Astrocyte (in vitro differentiated cells and primary cell): ENCODE data around the gene GRIN2A. TPM values are rescaled to one million over a fixed set of nuclear protein-coding genes. Genes with fewer than 3 reads are reported as not detected.

ENCODE experiments used
- DNase-seq: peaks from one replicate; pipeline ENCODE4 v3.0.0-alpha.2; 2010; ENCODE audit warnings: low read depth
- FAIRE-seq: peaks from 2 replicates; lab custom pipeline; 2011; peaks lifted over from hg19 to GRCh38; lab: Jason Lieb, UNC
- H2AFZ ChIP-seq: 2 replicates; pipeline ENCODE4 v1.6.0; 2012; ENCODE audit warnings: low read depth, low read length, inconsistent platforms
- H3K27ac ChIP-seq: 2 replicates; pipeline ENCODE4 v1.5.1; 2011; ENCODE audit warnings: low read depth, low read length, inconsistent platforms
- H3K27me3 ChIP-seq: 2 replicates; pipeline ENCODE4 v1.6.0; 2011; ENCODE audit warnings: low read length, inconsistent platforms; ENCODE audit not compliant: insufficient read depth
- H3K36me3 ChIP-seq: 2 replicates; pipeline ENCODE4 v1.5.1; 2011; ENCODE audit warnings: low read length, inconsistent platforms; ENCODE audit not compliant: insufficient read depth
- H3K4me1 ChIP-seq: 2 replicates; pipeline ENCODE4 v1.5.1; 2011; ENCODE audit warnings: low read length, inconsistent platforms; ENCODE audit not compliant: insufficient read depth
- H3K4me2 ChIP-seq: 2 replicates; pipeline ENCODE4 v1.6.0; 2012; ENCODE audit warnings: low read length, inconsistent platforms
- H3K4me3 ChIP-seq: 2 replicates; pipeline ENCODE4 v1.5.1; 2011; ENCODE audit warnings: low read depth, mild to moderate bottlenecking, low read length, inconsistent platforms; ENCODE audit not compliant: insufficient read depth
- H3K79me2 ChIP-seq: 2 replicates; pipeline ENCODE4 v1.6.0; 2012; ENCODE audit warnings: mild to moderate bottlenecking, low read length, inconsistent platforms; ENCODE audit not compliant: insufficient read depth
- H3K9ac ChIP-seq: 2 replicates; pipeline ENCODE4 v1.6.0; 2012; ENCODE audit warnings: mild to moderate bottlenecking, low read length, inconsistent platforms
- H3K9me3 ChIP-seq: 2 replicates; pipeline ENCODE4 v1.5.1; 2012; ENCODE audit warnings: low read depth, mild to moderate bottlenecking, low read length, inconsistent platforms; ENCODE audit not compliant: insufficient read depth
- H4K20me1 ChIP-seq: 2 replicates; pipeline ENCODE4 v1.6.0; 2012; ENCODE audit warnings: low read length, inconsistent platforms; ENCODE audit not compliant: insufficient read depth
- H3K27ac Mint-ChIP-seq: one replicate; pipeline ENCODE4 v1.8.0; 2021; ENCODE audit warnings: mild to moderate bottlenecking, mixed read lengths; ENCODE audit not compliant: unreplicated experiment
- H3K27me3 Mint-ChIP-seq: one replicate; pipeline ENCODE4 v1.8.0; 2021; ENCODE audit warnings: low read depth, mixed read lengths; ENCODE audit not compliant: unreplicated experiment
- H3K36me3 Mint-ChIP-seq: one replicate; pipeline ENCODE4 v1.8.0; 2021; ENCODE audit warnings: low read depth, mixed read lengths; ENCODE audit not compliant: unreplicated experiment
- H3K4me1 Mint-ChIP-seq: one replicate; pipeline ENCODE4 v1.8.0; 2021; ENCODE audit warnings: low read depth, mixed read lengths; ENCODE audit not compliant: unreplicated experiment
- H3K4me3 Mint-ChIP-seq: one replicate; pipeline ENCODE4 v1.8.0; 2021; ENCODE audit warnings: mild to moderate bottlenecking, moderate library complexity, mixed read lengths; ENCODE audit not compliant: unreplicated experiment
- H3K9me3 Mint-ChIP-seq: one replicate; pipeline ENCODE4 v1.8.0; 2021; ENCODE audit warnings: mild to moderate bottlenecking, mixed read lengths; ENCODE audit not compliant: unreplicated experiment
- EZH2 ChIP-seq: IDR thresholded peaks from 2 replicates; pipeline ENCODE4 v1.6.1; 2012; ENCODE audit warnings: mild to moderate bottlenecking, low read length, inconsistent platforms; ENCODE audit not compliant: insufficient read depth
- total RNA-seq: library from RNA; stranded (reverse); gene quantifications from 2 replicates; pipeline ENCODE4 v1.2.1, GENCODE V29; 2021
- TF ChIP-seq, protein P1 (sequence below): IDR thresholded peaks from 2 replicates; pipeline ENCODE4 v1.5.1; 2011; ENCODE audit warnings: low read depth, mild to moderate bottlenecking, inconsistent platforms, low read length, moderate library complexity; ENCODE audit not compliant: insufficient read depth

The GRIN2A gene
- total RNA-seq, 1 donor from 2014 or later = 0.68 TPM

DNA sequence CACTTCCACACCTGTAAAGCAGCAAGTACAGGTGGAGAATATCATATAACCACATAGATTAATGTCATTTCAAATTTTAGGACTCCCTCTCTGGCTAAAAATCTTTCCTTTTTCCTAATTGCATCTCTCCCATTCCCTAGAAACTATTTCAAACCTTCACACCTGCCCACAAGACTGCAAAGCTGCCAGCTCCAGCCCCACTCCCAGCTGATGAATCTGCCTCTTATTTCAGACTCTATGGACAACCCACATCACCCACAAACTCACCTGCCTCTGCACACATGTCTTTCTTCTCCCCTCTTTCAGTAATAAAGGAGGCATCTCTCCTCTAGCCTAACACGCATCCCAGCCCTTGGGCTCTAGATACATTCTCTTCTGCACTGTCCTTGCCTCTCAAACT lies 315.1 kb downstream of the GRIN2A start:
- Mint-ChIP-seq H3K27me3 (peaks cover 24% of the 10 kb centered on the region), H3K27ac (no peak overlapping the region), H3K4me1 (no peaks in the 10 kb centered on the region), H3K9me3 (no peaks in the 10 kb centered on the region), H3K36me3 (no peaks in the 10 kb centered on the region), H3K4me3 (no peak overlapping the region)
- H3K4me1 ChIP-seq = no peaks in the 10 kb centered on the region
- H3K27ac ChIP-seq = no peak overlapping the region
- no peaks in the 10 kb centered on the region for H3K27me3 ChIP-seq
- H3K9me3 ChIP-seq = no peaks in the 10 kb centered on the region
- no peak for TF ChIP-seq EZH2
- TF ChIP-seq, protein P1, sequence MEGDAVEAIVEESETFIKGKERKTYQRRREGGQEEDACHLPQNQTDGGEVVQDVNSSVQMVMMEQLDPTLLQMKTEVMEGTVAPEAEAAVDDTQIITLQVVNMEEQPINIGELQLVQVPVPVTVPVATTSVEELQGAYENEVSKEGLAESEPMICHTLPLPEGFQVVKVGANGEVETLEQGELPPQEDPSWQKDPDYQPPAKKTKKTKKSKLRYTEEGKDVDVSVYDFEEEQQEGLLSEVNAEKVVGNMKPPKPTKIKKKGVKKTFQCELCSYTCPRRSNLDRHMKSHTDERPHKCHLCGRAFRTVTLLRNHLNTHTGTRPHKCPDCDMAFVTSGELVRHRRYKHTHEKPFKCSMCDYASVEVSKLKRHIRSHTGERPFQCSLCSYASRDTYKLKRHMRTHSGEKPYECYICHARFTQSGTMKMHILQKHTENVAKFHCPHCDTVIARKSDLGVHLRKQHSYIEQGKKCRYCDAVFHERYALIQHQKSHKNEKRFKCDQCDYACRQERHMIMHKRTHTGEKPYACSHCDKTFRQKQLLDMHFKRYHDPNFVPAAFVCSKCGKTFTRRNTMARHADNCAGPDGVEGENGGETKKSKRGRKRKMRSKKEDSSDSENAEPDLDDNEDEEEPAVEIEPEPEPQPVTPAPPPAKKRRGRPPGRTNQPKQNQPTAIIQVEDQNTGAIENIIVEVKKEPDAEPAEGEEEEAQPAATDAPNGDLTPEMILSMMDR = no peak
- H4K20me1 ChIP-seq = no peaks in the 10 kb centered on the region
- no peaks in the 10 kb centered on the region for H3K36me3 ChIP-seq
- no peak overlapping the region for H3K9ac ChIP-seq
- FAIRE-seq = no peak
- H2AFZ ChIP-seq = no peak overlapping the region
- DNase-seq = no peak
- no peak overlapping the region for H3K4me3 ChIP-seq
- H3K79me2 ChIP-seq = no peaks in the 10 kb centered on the region
- no peak overlapping the region for H3K4me2 ChIP-seq

DNA sequence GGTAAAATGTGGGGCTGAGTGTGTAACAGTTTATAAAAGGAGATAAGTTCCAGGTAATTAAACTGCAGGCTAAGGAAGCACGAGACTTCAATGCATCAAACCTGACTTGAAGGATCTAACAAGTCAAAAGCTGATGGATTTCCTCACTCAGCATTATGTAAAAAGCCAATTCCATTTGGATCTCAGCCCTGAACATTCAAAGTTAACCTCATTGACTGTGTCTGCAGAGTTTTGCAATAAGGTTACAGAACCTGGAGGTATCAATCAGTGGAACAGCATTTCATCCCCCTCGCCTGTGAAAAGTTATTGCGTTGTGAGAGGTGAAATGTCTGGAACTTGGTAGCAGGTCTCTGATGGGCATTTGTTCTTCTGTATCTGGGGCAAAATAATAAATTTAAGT lies 317.8 kb downstream of the GRIN2A start:
- H4K20me1 ChIP-seq = no peaks in the 10 kb centered on the region
- FAIRE-seq (no peak), DNase-seq (no peak)
- no peaks in the 10 kb centered on the region for H3K9me3 ChIP-seq
- no peak overlapping the region for H3K27ac Mint-ChIP-seq
- no peak overlapping the region for H2AFZ ChIP-seq
- H3K4me1 ChIP-seq = no peaks in the 10 kb centered on the region
- H3K79me2 ChIP-seq = no peaks in the 10 kb centered on the region
- H3K4me3 Mint-ChIP-seq = no peak overlapping the region
- TF ChIP-seq, protein P1 = no peak
- no peak for TF ChIP-seq EZH2
- no peak overlapping the region for H3K27ac ChIP-seq
- no peak overlapping the region for H3K4me2 ChIP-seq
- H3K27me3 Mint-ChIP-seq = peaks cover 30% of the 10 kb centered on the region
- no peaks in the 10 kb centered on the region for H3K36me3 ChIP-seq
- H3K9ac ChIP-seq = no peak overlapping the region
- H3K4me1 Mint-ChIP-seq = no peaks in the 10 kb centered on the region
- peaks cover 2% of the 10 kb centered on the region for H3K9me3 Mint-ChIP-seq
- no peaks in the 10 kb centered on the region for H3K36me3 Mint-ChIP-seq
- peaks cover 3% of the 10 kb centered on the region for H3K27me3 ChIP-seq
- no peak overlapping the region for H3K4me3 ChIP-seq

DNA sequence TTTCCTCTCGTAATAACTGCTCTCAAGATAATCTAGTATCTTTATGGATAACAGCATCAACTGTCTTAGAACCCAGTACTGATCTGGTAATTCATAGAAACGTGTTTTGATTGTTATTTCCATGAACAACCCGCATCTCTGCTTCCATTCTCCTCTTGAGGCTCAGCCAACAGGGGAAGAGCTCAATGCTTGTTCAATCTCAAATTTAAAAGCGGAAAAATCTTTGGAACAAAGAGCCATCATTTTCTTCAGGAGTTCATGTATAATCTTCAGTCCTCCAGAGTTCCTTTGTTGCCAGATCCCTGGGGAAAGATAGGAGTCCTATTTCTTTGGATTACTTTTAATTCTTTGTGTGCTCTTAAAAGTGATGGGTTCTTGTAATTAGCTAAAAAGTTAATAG lies 319.9 kb downstream of the GRIN2A start:
- Mint-ChIP-seq H3K36me3 (no peaks in the 10 kb centered on the region), H3K4me3 (no peak overlapping the region), H3K27me3 (peaks cover 30% of the 10 kb centered on the region), H3K9me3 (peaks cover 2% of the 10 kb centered on the region), H3K27ac (no peak overlapping the region), H3K4me1 (no peaks in the 10 kb centered on the region)
- H3K9me3 ChIP-seq = no peaks in the 10 kb centered on the region
- no peaks in the 10 kb centered on the region for H3K4me1 ChIP-seq
- H3K27me3 ChIP-seq = peaks cover 3% of the 10 kb centered on the region
- no peaks in the 10 kb centered on the region for H3K36me3 ChIP-seq
- no peak overlapping the region for H2AFZ ChIP-seq
- DNase-seq (no peak), FAIRE-seq (no peak)
- no peak overlapping the region for H3K9ac ChIP-seq
- no peak overlapping the region for H3K4me2 ChIP-seq
- no peaks in the 10 kb centered on the region for H4K20me1 ChIP-seq
- H3K79me2 ChIP-seq = no peaks in the 10 kb centered on the region
- TF ChIP-seq, protein P1 = no peak
- no peak for TF ChIP-seq EZH2
- no peak overlapping the region for H3K4me3 ChIP-seq
- no peak overlapping the region for H3K27ac ChIP-seq
